ENCODE measurements around the gene NUP54. TPM values are rescaled to one million over a fixed set of nuclear protein-coding genes. Genes with fewer than 3 reads are reported as not detected.

NUP54 gene, protein sequence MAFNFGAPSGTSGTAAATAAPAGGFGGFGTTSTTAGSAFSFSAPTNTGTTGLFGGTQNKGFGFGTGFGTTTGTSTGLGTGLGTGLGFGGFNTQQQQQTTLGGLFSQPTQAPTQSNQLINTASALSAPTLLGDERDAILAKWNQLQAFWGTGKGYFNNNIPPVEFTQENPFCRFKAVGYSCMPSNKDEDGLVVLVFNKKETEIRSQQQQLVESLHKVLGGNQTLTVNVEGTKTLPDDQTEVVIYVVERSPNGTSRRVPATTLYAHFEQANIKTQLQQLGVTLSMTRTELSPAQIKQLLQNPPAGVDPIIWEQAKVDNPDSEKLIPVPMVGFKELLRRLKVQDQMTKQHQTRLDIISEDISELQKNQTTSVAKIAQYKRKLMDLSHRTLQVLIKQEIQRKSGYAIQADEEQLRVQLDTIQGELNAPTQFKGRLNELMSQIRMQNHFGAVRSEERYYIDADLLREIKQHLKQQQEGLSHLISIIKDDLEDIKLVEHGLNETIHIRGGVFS
- 84.4 TPM for total RNA-seq

GRCh38 chr4:76148142-76148865 lies at the start of gene NUP54:
TSS of gene NUP54 (minus strand) at chr4:76148397. CDS start at chr4:76148374, 23 bp downstream.

DNA sequence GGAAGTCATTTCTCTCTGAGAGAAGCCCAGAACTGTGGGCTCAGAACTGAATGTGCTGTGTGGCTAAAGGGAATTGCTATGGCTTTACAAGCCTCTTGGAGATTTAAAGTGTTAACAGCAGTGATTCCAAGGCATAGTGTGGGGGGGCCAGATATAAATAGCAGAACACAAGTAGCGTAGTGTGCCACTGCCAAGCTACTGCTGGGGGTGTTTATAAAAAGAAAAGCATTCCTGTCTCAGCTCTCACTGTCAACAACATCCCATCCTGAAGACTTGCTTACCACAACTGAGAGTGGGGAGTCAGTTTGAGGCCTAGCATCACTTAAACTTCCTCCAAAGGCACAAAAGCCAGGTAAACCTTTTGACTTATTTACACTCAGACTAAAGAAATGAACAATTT lies 73.7 kb downstream of the NUP54 start, which contains the start of gene ART3:
TSS of gene ART3 (plus strand) at position 242 of the 400 bp plus-strand sequence. CDS start 1,181 bp downstream, outside the sequence.

Other genes starting within 250 kb of the NUP54 start
- not detected for gene PPEF2, start 245.9 kb downstream of the NUP54 start, total RNA-seq
- 16.6 TPM for gene NAAA, start 207.4 kb downstream of the NUP54 start, total RNA-seq
- 39.4 TPM for gene SDAD1, start 157.5 kb downstream of the NUP54 start, total RNA-seq
- gene CXCL9, start 140.9 kb downstream of the NUP54 start, total RNA-seq, result not detected
- 0.46 TPM for gene CXCL10, start 124.9 kb downstream of the NUP54 start, total RNA-seq
- not detected for gene CXCL11, start 112.3 kb downstream of the NUP54 start, total RNA-seq
- 5.1 TPM for gene ART3, start 73.7 kb downstream of the NUP54 start, total RNA-seq
- gene SCARB2, start 65.4 kb upstream of the NUP54 start, total RNA-seq, result 231 TPM
- gene FAM47E, start 103.3 kb upstream of the NUP54 start, total RNA-seq, result 17.5 TPM
- 1.6 TPM for gene STBD1, start 158.3 kb upstream of the NUP54 start, total RNA-seq